GM18519 (cell line): ENCODE measurements around the gene BGN.

Source experiments
- ATAC-seq: cut with Tn5 transposase; IDR thresholded peaks from one replicate; pipeline ENCODE4 v1.9.1; 2021; ENCODE audit warnings: mild to moderate bottlenecking, moderate library complexity; ENCODE audit not compliant: unreplicated experiment, low FRiP score

Gene BGN

DNA sequence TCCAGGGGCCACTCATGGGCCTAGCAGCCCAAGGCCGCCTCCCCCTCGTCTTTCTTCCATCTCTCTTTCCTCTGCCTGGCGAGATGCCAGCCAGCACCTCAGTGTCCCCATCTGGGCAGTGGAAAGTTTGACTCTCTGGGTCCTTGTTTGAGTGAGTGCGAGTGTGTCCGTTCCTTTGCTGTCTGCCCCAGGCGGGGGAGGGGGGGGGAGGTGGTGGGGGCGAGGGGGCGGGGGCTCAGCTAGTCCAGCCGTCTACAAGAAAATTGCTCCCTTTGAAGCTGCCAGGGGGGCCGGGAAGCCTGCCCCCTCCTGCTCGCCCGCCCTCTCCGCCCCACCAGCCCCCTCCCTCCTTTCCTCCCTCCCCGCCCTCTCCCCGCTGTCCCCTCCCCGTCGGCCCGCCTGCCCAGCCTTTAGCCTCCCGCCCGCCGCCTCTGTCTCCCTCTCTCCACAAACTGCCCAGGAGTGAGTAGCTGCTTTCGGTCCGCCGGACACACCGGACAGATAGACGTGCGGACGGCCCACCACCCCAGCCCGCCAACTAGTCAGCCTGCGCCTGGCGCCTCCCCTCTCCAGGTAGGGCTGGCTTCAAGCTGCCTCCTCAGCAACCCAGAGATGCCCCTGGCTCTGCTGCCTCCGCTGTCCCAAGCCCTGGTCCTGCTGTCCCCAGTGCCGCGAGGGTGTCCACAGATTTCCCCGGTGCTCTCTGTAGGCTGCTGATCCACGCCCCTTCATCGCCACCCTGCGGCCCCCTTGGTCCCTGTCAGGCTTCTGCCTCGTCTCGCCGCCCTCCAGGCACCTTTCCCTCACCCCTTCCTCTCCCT, at the start of gene BGN:
BGN (plus strand) TSS at position 440 of the 821 bp plus-strand sequence. CDS start 9,652 bp downstream, outside the sequence.
- ATAC-seq: no peak

DNA sequence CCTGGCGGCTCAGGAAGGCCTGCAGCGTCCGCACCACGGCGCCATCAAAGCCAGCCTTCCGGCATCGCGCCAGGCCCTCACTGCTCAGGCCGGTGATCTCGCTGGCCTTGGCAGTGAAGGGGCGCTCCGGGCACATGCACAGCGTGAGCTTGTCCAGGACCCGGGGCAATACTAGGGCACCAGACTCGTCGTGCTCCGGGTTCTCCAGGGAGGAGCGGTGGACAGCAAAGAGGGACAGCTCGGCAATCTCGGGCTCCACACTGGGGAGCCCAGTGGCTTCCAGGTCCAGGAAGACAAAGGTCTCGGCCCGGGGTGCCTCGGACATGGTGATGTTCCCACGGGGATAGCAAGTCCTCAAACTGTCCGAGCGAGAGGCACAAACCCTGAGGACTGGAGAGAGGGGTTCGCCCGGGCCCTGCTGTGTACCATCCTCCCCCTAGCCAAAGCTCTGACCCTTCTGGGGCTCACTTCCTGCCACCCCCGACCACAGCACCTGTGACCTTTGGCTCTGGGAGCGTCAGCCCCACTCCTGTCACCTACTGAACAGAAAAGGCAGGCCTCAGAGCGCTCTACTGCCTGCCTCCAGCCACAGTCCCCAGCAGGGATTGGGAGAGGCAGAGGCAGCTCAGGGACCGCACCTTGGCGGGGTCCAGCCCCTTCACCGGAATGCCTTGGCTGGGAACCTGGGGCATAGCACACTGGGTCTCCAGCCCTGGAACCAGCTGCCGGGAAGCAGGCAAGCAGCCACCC, 49.5 kb upstream of the BGN start:
- no peak for ATAC-seq

DNA sequence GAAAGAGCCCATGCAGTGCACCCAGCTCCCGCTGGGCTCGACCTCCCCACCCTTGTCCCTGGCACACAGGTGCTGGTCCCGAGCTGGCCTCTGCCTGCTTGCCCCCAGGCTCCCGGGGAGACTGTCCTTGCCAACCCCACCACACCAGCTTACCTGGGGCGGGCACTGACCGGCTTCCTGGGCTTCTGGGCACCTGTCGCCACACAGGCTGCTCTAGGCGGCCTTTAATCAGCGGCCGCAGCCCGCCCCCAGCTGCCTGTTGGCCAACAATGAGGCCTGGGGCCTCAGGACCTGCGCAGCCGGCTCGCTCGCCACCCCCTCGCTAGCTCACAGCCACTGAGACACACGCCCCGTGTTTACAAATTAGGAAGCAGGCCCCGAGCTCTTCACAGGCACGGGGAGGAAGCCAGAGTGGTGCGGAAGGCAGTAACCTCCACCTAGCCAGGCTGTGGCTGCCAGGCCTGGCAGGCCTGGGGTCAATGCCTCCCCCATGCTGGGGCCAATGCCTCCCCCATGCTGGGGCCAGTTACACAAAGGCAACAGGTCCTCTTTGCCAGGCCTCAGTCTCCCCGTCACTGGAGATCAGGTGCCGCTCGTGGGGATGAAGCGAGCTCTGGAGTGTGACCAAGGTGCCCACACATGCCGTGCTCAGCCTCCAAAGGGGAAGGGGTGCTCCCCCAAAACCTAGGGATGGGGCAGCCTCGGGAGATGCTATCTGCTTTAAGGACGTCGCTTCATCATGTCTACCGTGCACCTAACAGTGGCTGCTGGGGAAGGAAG, 48.7 kb upstream of the BGN start, which contains the start of gene TREX2:
TREX2 (minus strand) TSS at position 201 of the 780 bp plus-strand sequence. CDS start 626 bp downstream, outside the sequence.
- ATAC-seq: no peak

DNA sequence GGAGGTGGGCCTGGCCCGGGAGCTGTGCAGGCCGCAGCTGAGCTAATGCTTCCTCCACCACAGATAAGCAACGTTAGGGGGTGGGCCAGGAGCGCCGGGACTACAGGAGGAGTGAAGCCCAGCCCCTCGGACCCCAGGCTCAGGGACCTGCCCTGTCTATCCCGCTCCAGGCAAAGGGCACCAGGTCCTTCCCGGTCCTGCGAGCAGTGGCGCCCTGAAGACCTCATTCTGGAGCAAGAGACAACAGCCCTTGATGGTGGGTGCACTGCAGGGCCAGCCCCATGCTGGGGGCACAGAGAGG, 48.2 kb upstream of the BGN start:
- ATAC-seq: no peak

DNA sequence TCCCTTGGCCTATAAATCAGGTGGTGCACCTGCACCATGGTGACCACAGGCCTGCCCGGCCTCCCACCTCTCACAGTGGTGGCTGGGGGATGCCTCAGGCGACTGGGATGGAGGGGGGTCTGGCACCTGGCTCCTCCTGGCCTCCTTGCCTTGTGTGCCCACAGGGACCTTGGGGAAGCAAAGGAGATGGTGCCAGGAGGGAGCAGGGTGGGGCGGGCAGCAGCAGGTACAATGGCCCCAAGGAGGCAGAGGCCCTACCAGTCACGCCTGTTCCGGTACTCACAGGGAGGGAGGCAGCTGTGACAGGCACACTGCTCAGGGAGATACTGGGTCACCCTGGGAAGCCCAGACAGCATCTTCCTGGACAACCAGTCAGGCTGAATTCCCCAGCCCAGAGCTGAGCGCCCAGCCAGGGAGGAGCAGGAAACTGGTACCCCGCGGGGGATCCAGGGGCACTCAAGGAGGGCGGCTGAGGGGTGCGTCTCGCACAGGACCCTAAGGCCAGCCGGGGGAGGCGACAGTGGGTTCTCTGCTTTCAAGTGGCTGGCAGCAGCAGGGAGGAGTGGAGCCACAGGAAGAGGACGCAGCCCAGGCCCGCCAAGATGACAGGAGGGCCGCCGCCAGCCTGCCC, 47.7 kb upstream of the BGN start:
- ATAC-seq: no peak

DNA sequence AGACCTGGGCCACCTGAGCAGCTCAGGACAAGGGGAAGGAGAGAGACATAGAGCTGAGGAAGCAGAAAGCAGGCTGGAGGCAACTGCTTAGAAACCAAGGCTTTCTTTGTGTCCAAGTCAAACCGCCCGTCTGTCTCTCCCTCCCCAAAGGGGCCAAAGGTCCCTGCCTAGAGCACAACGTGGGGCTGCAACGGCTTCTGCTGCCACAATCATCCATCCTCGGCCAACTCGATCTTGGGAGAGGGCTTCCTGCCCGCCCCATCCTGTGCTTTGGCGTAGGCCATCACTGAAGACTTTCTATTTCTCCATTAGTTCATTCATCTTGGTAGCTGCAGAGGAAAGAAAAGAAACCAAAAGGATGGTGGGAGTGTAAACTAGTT, 47.2 kb upstream of the BGN start:
- no peak for ATAC-seq

DNA sequence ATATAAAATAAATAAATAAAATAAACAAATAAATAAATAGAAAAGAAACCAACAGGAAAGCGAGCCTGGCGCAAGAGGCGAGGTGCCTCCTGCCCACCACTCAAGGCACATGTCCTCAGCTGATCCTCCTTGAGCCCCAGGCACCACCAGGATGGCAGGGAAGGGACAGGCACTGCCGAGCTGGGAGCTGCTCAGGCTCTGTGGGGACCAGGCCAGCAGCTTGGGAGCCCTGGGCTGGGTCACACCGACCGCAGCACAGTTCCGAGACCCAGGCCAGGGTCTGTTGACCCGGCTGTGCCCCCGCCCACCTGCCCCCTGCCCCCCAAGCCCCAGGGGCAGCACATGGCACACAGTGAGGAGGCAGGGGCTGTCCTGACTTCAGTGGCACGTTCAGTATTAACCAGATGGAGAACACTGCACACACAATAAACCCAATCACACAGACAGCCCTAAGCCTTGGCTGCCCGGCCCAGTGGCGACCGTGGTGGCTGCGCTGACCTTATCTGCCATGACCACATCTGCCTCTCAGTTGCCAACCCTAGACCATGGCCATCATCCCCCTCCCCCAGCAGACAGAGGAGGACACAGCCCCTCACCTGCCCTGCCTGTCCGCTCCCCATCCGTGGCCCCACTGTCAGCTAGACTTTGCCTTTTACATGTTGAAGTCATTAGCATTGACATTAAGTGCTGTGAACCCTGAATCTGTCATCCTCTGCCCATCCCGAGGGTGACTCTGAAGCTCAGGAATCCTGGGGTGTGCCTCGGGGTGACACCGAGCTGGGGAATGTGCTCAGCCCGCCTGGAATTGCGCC, 46.0 kb upstream of the BGN start:
- no peak for ATAC-seq

DNA sequence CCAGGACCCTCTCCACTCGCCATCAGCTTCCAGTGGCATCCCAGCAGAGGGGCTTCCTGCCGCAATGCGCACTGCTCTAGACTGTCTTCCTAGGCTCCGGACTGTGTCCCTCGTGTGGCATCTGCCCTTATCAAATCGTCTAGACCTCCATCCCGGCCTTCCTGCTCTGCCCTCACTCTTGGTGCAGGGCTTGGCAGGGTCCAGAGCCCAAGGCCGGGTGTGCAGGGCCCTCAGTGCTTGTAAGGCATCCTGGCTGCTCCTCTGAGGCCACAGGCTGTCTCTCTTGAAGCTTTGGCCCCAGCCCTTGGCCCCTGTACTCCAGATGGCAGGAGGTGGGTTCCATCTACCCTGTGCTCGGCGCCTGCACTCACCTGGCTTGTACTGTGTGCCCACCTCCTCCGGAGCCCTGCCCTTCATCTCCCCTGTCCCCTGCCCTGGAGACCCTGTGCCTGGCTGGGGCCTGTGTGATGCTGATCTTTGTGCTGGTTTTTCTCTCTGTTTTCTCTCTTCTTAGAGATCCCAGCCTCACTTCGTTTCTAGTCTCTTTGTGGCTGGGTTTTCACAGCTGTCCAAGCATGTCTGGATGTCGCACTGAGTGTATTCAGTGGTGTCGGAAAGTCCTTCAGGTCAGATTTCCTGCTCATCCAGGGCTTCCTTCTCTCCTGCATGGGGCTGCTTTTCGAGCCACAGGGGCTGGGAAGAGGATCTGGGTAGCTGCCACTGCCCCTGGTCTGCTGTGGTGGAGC, 45.2 kb upstream of the BGN start:
- ATAC-seq: no peak

DNA sequence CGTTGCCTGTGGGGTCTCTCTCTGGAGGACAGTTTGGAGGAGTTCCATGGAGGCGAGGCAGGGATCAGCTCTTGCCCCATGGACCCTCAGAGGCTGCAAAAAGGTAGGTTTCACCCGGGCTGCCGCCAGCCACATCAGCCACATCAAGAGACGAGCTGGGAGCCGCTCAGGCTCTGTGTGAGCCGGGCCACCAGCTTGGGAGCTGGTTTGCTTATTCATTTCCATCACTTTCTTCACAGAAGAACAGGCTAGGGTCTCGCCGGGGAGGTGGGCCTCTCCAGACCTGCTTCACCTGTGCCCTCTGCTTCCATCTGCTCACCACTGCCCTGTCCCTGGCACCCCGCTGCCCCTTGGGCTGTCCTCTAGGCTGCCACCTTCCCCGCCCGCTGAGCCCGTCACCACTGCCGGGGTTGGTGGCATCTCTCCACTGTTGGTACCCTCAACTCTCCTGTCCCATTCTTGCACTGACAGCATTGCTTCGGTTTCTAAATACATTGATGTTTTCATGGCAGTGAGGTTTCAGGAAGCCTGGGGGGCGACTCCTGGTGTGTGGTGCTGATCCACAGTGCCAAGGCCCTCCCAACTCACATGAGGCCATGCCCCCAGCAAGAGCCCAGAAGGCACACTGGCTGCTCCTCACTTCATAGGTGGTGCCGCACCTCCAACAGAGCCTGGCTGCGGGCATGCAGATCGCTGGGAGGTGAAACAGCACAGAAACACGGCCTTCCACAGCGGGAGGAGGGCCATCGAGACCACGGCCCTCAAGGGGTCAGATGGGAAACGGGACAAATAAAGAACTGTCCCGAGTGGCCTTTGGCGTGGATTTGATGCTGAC, 44.4 kb upstream of the BGN start:
- ATAC-seq: no peak

DNA sequence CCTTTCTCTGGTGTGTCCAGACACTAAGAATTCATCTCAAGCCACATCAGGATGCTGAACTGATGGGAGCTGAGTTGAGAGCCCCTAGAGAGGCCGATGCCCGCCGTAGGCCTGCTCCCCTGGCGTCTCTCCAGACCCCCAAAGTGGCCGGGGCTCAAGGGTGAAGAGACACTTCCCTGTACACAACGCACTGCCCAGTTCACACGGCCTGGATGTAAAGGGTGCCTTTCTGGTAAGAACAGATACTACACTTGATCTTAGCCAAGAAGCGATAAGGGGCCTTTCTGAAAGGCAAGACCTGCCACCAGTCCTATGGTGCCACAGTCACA, 43.9 kb upstream of the BGN start:
- no peak for ATAC-seq

DNA sequence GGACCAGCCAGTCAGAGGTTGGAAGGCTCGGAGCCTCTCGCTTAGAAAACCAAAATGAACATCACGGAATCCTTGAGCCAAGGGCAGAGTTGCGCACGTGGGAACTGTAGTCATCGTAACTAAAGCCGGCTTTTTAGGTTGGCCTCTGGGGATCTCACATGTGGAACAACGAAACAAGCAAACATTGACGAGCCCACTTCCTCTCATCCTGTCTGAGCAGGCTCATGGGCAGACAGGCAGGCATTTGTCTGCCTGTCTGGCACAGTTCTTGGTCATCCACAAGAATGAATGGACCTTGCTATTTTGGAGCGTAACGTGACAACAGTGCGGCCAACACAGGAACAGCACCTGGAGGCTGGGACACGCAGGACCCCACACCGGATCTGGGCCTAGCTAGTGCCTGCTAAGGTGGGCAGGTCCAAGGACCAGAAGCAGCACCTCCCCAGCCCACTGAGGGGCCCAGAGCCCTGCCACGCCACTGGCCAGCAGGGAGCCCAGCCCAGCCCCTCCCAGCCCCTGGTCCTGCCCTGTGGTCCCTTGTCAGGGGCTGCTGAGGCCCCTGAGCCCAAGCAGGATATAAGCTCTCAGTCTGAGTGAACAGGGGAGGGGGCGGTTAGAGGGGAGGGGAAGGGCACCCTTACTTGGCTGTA, 39.8 kb upstream of the BGN start:
- no peak for ATAC-seq

DNA sequence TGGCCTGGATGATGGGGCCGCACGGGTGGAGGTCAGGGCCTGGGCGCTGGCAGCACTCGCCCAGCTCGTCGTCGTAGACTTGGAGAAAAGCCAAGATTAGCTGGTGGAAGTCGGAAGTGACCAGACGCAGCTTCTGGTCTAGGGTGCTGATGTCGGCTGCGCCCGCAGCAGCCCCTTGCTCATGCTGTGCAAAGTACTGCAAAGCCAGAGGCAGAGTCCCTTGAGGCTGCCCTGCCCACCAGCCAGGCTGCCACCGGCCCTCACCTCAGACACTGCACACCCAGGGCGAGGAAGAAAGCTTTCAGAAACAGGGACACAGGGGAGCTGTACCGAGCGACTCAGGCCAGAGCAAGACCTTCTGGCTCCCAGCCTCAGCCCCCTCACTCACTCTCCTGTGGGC, 39.2 kb upstream of the BGN start:
- no peak for ATAC-seq

DNA sequence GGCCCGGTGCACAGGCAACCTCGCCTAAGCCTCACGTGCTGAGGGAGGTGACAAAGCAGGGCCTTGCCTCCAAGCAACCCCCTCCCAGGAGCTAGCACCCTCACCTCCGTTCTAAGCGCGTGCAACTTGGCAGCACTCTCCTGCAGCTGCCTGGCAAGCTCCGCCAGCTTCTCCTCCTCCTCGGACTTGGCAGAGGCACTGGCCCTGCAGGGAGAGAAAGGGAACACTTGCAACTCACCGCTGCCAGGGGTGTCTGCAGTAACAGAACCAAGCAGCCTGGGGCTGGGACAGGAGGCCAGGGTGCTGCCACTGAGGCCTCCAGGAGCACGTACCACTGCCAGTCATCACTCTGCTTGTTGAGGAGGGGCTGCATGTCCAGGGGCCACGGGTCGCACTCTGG, 38.6 kb upstream of the BGN start:
- ATAC-seq: no peak

DNA sequence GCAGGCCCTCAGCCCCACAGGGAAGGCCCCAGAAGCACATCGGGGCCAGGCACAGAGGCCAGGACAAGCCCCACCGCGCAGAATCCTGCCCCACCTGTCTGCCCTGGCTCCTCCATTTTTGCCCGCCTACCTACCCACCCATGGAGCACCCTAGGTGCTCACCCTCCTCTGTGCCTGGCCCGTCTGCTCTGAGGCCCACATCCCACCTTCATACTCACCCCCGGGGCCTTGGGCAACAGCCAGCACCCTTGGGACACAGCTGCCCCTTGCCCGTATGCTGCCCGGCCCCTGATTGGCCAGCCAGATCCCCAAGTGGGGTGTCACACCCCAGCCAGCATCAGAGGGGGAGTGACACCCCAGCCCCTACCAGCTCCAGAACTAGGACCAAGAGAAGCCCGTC, 38.1 kb upstream of the BGN start:
- no peak for ATAC-seq

DNA sequence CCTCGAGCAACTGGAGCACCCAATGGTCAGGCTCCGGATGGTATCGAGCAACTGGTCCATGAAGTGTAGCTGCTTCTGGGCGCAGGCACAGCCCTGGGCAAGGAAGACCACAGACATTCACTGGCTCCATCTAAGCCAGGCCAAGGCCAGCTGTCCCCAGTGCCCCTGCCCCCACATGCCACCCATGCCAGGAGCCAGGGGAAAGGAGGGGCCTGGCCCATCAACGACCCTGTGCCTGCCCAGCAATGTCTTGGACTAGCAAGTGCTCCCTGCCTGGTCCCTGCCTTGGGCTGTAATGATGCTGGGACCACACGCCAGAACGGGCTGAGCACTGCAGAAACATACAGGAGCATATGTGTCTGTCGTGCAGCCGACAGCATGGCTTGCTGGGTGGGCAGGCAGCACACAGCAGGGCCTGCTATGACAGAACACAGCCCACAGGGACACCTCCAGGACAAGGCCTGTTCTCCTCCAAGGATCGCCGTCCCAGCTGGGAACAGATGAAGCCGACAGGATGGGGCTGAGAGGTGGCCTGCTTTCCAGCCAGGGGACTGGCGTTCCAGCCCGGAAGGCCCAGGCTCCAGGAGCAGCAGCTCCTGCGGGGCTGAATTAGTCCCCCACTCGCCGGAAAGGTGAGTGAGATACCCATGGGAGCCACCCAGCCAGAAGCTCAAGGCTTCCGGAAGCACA, 37.5 kb upstream of the BGN start:
- no peak for ATAC-seq

DNA sequence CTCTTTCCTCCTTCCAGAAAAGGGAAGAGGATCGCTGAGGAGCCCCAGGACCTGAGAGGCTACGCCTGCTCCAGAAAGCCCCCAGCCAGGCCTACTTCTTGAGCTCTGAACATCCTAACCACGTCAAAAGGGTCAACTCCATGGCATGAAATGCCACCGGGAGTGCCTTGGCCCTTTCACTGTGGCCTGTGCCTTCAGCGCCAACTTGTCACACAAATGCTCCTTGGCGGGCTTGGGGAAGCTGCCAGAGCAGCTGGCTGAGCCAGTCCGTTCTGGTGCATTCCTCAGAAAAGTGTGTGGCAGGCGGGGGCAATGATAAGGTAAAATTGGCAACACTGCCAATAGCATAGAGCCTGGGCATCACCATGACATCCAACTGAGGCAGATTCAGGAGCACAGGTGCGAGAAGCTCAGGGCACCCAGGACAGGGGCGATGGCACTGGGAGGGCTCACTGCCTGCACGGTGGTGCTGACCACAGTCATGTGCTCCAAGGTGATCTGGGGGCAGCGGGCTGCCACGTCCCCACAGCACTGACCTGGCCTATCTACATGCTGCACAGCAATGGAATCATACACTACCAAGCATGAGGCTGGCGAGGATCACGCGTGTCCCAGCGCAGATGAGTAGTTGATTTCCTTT, 36.8 kb upstream of the BGN start:
- ATAC-seq: no peak

DNA sequence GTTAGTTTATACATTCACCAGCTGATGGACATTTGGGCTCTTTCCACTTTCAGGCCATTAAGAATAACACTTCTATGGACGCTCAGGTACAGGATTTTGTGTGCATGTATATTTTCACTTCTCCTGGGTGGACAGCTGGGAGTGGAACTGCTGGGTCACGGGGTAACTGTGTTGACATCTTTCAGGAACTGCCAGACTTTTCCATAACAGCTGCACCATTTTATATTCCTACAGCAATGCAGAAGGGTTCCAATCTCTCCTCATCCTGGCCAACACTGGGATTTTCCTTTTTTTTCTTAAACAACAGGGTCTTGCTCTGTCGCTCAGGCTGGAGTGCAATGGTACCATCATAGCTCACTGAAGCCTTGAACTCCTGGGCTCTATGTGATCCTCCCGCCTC, 36.3 kb upstream of the BGN start:
- ATAC-seq: no peak
